Measurements from ENCODE around the gene SLC25A38.

- no peak for TF ChIP-seq POLR2AphosphoS5 (IDR thresholded peaks at IDR 0.05)
- TF ChIP-seq, protein P1, sequence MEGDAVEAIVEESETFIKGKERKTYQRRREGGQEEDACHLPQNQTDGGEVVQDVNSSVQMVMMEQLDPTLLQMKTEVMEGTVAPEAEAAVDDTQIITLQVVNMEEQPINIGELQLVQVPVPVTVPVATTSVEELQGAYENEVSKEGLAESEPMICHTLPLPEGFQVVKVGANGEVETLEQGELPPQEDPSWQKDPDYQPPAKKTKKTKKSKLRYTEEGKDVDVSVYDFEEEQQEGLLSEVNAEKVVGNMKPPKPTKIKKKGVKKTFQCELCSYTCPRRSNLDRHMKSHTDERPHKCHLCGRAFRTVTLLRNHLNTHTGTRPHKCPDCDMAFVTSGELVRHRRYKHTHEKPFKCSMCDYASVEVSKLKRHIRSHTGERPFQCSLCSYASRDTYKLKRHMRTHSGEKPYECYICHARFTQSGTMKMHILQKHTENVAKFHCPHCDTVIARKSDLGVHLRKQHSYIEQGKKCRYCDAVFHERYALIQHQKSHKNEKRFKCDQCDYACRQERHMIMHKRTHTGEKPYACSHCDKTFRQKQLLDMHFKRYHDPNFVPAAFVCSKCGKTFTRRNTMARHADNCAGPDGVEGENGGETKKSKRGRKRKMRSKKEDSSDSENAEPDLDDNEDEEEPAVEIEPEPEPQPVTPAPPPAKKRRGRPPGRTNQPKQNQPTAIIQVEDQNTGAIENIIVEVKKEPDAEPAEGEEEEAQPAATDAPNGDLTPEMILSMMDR (IDR thresholded peaks at IDR 0.05) = no peak
Measured at GRCh38 chr3:39407773-39408492, 24.8 kb downstream of the SLC25A38 start.

Measured in suprapubic skin (tissue), 3 donors.